ENCODE results near the gene CIBAR2.

CIBAR2 gene

DNA sequence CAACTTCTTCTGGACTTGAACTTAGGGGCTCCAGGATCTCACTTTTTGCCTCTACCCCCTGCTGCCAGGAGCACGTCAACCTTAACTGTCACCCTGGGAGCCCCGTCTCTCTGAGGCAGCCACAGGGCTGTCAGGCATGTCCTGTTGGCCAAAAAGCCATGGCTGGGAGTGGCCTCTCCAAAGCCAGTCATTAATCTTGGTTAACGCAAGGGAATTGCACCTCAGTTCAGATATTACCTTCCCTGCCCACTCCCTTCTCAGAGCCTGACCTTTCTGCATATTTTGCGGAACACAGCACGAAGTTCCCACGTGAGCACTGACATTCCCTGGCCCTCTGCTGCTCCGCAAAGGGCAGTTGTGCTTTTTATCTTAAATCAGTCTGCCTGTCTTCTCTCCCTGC, 44.2 kb upstream of the CIBAR2 start:
- DNase-seq (ENCODE audit: low read depth) = no peak
- TF ChIP-seq, protein P1, sequence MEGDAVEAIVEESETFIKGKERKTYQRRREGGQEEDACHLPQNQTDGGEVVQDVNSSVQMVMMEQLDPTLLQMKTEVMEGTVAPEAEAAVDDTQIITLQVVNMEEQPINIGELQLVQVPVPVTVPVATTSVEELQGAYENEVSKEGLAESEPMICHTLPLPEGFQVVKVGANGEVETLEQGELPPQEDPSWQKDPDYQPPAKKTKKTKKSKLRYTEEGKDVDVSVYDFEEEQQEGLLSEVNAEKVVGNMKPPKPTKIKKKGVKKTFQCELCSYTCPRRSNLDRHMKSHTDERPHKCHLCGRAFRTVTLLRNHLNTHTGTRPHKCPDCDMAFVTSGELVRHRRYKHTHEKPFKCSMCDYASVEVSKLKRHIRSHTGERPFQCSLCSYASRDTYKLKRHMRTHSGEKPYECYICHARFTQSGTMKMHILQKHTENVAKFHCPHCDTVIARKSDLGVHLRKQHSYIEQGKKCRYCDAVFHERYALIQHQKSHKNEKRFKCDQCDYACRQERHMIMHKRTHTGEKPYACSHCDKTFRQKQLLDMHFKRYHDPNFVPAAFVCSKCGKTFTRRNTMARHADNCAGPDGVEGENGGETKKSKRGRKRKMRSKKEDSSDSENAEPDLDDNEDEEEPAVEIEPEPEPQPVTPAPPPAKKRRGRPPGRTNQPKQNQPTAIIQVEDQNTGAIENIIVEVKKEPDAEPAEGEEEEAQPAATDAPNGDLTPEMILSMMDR (conservative IDR thresholded peaks at IDR 0.05; ENCODE audit: low read depth, low read length) = no peak
- no peak overlapping the region for H3K4me3 ChIP-seq (ENCODE audit: low read length)

DNA sequence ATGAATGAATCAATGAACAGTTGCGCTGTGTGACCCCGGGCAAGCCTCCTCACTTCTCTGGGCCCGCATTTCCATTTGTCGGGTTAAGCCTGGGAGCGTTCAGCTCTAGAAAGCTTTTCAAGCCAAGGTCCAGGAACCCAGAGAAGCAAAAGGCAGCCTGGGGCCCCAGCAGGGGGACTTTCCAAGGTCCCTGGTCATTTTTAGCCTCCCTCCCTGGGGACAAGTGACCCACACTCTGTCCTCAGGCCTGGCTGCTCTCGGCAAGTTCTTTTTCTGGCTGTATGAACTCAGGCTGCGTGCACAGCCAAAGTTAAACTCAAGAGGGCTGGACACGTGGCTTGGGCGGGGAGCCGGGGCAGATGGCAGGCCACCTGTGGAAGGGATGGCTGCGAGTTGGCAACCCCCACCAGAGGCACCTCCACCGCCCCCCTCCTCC, 41.4 kb upstream of the CIBAR2 start:
- TF ChIP-seq, protein P1 (conservative IDR thresholded peaks at IDR 0.05; ENCODE audit: low read depth, low read length) = no peak
- DNase-seq (ENCODE audit: low read depth) = no peak
- no peak overlapping the region for H3K4me3 ChIP-seq (ENCODE audit: low read length)

DNA sequence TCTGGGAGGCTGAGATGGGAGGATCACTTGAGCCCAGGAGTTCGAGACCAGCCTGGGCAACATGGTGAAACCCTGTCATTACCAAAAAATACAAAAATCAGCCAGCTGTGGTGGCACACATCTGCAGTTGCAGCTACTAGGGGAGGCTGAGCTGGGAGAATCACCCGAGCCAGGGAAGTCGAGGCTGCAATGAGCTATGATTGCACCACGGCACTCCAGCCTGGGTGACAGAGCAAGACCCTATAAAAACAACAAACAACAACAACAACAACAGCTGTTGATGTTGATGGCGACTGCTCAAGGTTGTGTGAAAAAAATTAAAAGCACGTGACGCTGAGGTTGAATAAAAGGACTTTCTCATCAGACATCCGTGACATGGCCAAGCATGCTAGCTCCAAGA, 40.8 kb upstream of the CIBAR2 start:
- TF ChIP-seq, protein P1 (conservative IDR thresholded peaks at IDR 0.05; ENCODE audit: low read depth, low read length) = no peak
- no peak for DNase-seq (ENCODE audit: low read depth)
- H3K4me3 ChIP-seq (ENCODE audit: low read length) = no peak overlapping the region

DNA sequence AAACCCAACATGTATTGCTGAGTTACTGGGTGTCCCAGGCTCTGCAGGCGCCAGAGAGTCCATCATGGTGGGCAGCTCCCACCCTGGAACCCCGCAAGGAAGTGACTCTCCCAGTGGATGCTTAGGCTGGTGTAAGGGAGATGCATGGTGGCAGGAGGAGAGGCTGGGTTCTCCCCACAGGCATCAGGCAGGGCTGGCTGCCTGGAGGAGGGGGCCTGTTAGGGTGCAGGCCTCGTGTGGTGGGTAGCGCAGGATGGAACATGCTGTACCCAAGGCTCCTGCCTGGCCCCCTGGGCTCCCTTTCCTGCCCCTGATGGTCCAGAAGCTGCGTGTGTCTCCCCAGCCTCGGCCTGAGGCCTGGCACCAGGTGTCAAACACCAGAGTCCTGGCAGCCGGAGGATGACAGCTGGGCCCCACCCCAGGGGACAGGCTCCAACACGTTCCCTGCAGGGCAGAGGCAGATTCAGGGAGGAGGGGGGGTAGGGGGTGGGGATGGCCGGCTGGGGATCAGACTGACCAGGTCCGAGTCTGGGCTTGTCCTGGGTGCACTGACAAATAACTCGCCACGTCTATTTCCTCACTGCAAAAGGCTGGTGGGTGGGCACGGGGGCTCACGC, 40.2 kb upstream of the CIBAR2 start:
- DNase-seq (ENCODE audit: low read depth) = no peak
- no peak overlapping the region for H3K4me3 ChIP-seq (ENCODE audit: low read length)
- TF ChIP-seq, protein P1 (conservative IDR thresholded peaks at IDR 0.05; ENCODE audit: low read depth, low read length) = no peak

DNA sequence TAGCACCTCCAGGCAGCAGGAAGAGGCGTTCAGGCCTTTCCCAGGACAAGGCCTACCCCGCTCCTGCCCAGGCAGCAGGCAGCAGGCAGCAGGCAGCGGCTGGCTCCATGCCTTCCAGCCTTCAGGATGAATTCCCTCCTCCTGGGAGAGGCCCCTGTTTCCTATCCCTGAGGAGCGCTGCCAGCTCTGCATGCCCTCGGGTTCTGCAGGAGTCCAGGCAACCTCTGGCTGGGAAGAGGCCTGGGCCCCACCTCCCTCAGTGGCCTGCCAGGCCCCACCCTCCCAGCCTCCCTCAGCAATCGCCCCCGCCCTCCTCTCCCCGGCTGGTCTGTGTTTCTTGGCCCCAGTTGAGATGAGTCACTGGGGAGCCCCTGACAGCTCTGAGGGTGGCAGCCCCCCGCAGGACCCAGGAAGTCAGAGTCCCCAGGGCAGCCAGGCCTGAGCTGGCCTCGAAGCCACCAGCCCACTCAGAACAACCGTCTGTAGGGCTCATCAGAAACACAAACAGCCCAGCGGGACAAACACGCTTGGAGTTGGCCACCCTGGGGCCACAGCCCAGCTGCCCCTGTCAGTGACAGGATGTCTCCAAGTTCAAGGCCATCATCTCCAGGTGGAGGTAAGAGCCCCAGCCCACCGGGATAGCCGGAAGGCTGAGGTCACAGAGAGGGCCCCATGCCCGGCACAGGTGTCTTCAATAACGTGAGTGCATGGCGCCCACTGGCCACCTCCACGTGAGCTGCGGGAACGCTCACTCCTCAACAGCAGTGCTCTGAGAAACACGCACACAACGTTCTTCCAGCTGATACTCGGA, 39.5 kb upstream of the CIBAR2 start:
- TF ChIP-seq, protein P1 (conservative IDR thresholded peaks at IDR 0.05; ENCODE audit: low read depth, low read length) = no peak
- peak; percentile 49 for DNase-seq (ENCODE audit: low read depth)
- no peak overlapping the region for H3K4me3 ChIP-seq (ENCODE audit: low read length)

DNA sequence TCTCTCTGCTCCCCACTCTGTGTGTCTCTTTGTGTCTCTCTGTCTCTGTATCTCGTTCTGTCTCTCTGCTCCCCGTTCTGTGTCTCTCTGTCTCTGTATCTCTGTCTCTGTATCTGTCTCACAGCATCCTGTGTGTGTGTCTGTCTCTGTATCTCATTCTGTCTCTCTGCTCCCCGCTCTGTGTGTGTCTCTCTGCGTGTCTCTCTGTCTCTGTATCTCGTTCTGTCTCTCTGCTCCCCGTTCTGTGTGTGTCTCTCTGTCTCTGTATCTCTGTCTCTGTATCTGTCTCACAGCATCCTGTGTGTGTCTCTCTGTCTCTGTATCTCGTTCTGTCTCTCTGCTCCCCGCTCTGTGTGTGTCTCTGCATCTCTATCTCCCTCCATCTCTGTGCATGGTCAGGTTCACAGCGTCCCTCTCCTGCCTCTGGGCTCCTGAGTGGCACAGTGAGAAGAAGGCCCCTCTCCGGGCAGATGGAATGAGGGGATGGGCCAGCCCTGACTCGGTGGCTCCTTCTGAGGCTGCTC, 38.9 kb upstream of the CIBAR2 start:
- TF ChIP-seq, protein P1 (conservative IDR thresholded peaks at IDR 0.05; ENCODE audit: low read depth, low read length) = no peak
- no peak for DNase-seq (ENCODE audit: low read depth)
- H3K4me3 ChIP-seq (ENCODE audit: low read length) = no peak overlapping the region
